Transverse colon (tissue), 4 donors: ENCODE data around the gene CGRRF1.

ENCODE experiments used
- EP300 ChIP-seq: sonication (generic); formaldehyde crosslinking; IDR thresholded peaks from one replicate; pipeline ENCODE4 v1.6.1; 2017; ENCODE audit warnings: antibody characterized with exemption, low read depth
- POLR2A ChIP-seq: fragments of 450-650 bp; IDR thresholded peaks from one replicate; pipeline ENCODE4 v1.6.1; 2016; ENCODE audit warnings: antibody characterized with exemption, mild to moderate bottlenecking, moderate library complexity
- POLR2AphosphoS5 ChIP-seq, 3 donors: sonication (generic); formaldehyde crosslinking; IDR thresholded peaks; one replicate each; pipeline ENCODE4 v1.6.1; 2016; ENCODE audit warnings: antibody characterized with exemption in 3 of 3
- TF ChIP-seq, protein P1 (sequence below), 5 experiments: fragments of 200-600 bp in 3 of 5; fragments of 450-650 bp in 2 of 5; sonication (generic) in 3 of 5; IDR thresholded peaks; 1 replicate in 2 of 5; 2 replicates in 3 of 5; pipeline ENCODE4 v1.5.1; 2016 to 2017; ENCODE audit warnings: antibody characterized with exemption in 5 of 5, inconsistent platforms in 3 of 5, mild to moderate bottlenecking in 2 of 5, moderate library complexity in 1 of 5

- TF ChIP-seq, protein P1, sequence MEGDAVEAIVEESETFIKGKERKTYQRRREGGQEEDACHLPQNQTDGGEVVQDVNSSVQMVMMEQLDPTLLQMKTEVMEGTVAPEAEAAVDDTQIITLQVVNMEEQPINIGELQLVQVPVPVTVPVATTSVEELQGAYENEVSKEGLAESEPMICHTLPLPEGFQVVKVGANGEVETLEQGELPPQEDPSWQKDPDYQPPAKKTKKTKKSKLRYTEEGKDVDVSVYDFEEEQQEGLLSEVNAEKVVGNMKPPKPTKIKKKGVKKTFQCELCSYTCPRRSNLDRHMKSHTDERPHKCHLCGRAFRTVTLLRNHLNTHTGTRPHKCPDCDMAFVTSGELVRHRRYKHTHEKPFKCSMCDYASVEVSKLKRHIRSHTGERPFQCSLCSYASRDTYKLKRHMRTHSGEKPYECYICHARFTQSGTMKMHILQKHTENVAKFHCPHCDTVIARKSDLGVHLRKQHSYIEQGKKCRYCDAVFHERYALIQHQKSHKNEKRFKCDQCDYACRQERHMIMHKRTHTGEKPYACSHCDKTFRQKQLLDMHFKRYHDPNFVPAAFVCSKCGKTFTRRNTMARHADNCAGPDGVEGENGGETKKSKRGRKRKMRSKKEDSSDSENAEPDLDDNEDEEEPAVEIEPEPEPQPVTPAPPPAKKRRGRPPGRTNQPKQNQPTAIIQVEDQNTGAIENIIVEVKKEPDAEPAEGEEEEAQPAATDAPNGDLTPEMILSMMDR (IDR thresholded peaks at IDR 0.05): no peak
- TF ChIP-seq POLR2AphosphoS5 (IDR thresholded peaks at IDR 0.05) (peak in 1 of 3 donors; percentile 42), POLR2A (no peak), EP300 (no peak)
Measured at GRCh38 chr14:54579621-54580020, 69.9 kb downstream of the CGRRF1 start.
